GM19463 (cell line): ENCODE results near the gene SHC2.
"Not testable (repeated sequence)": the region's sequence is repeated elsewhere in the genome, so short reads cannot be mapped to it uniquely, and the experiment has no call there.

Source experiments
- ATAC-seq: cut with Tn5 transposase; IDR thresholded peaks from one replicate; pipeline ENCODE4 v1.9.1; 2021; ENCODE audit warnings: mild to moderate bottlenecking, moderate library complexity; ENCODE audit not compliant: unreplicated experiment

The SHC2 gene

GRCh38 chr19:470701-471100 lies 9.9 kb upstream of the SHC2 start:
- ATAC-seq = no peak

DNA sequence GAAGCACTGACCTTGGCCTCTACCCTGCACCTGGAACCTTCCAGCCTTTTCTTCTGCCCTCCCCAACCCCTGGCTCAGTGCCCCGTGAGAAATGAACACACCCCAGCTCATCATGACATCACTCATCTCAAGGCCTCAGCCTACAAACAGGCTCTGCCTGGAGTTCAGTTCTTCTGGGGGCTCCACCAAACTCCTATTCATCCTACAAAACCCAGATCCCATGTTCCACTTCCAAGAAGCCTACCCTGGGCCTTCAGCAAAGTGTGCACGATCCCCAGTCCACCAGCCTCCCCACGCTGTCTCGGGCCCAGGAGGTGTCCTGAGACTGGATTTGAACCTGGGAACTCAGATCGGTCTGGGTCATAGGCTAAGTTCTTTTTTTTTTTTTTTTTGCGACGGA lies 9.0 kb upstream of the SHC2 start:
- no peak for ATAC-seq

DNA sequence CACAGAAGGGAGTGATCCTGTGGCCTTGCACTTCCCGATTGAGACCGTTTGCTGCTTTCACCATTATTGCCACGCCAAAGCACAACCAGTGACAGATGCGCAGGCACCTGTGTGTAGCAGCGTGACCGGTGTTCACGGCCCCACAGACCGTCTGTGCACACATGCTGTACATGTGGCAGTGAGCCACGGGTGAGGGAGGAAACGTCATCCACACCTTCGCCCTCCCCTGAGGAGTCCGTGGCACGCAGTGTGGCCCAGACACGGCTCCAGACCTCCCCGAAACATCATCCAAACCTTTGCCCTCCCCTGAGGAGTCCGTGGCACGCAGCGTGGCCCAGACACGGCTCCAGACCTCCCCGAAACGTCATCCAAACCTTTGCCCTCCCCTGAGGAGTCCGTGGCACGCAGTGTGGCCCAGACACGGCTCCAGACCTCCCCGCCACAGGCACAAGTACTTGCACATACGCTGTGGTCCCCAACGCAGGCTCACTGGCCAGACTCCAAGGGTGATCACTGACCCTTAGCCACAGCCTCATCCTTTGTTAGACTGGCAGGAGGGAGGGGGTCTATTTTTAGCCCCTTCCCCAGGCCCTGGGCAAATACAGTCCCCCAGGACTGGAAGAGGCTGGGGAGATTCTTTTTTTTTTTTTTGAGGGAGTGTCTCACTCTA lies 7.9 kb upstream of the SHC2 start:
- ATAC-seq = no peak

DNA sequence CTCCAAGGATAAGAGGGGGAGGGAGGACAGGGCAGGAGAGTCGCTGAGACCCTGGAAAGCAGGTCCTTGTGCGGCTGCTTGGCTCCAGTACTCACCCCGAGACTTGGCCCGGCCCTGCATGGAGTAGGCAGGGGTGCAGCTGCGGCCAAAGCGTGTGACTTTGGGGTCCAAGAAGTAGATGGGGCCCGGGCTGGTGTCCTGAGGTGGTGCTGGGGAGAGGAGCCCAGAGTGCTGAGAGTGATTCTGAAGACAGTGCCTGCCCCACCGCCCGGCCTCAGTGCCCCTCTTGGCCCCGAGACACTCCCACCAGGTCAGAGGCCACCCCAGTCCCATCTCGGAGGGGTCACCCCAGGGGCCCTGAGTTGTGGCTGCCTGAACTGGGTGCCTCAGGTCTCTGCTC lies 6.7 kb upstream of the SHC2 start:
- no peak for ATAC-seq

DNA sequence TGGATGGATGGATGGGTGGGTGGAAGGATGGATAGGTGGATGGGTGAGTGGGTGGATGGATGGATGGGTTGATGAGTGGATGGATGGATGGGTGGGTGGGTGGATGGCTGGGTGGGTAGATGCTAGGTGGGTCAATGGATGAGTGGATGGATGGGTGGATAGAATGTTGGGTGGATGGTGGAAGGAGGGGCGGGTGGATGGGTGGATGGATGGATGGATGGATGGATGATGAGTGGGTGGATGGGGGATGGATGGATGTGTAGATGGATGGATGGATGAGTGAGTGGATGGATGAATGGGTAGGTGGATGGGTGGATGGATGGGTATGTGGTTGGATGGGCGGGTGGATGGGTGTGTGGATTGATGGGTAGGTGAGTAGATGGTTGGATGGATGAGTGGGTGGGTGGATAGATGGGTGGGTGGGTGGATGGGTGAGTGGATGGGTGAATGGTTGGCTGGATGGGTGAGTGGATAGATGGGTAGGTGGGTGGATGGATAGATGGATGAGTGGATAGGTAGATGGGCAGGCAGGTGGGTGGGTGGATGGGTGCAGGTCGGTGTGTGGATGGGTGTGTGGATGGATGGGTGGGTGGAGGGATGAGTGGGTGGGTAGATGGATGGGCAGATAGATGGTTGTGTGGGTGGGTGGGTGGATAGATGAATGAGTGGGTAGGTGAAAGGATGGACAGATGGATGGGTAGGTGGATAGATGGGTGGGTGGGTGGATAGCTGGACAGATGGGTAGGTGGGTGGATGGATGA lies 4.4 kb upstream of the SHC2 start:
- ATAC-seq = no peak

DNA sequence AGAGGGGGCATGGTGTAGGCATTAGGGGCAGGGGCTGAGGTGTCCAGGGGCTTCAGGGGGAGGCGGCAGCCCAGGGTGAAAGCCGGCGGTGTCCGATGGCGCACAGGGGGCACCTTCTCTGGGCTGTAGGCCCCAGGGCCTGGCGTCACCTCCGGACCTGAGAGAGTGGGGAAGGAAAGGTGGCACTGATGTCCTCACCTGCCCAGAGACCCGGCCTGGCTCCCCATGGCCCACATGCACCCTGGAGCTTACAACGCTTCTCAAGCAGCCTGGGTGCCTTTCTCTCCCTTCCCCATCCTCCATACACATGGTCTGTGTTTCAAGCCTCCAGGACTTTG lies 3.3 kb upstream of the SHC2 start:
- ATAC-seq = no peak

GRCh38 chr19:463483-464207 lies 2.8 kb upstream of the SHC2 start:
- ATAC-seq = no peak

GRCh38 chr19:461721-462551 lies 1.1 kb upstream of the SHC2 start:
- ATAC-seq = no peak

DNA sequence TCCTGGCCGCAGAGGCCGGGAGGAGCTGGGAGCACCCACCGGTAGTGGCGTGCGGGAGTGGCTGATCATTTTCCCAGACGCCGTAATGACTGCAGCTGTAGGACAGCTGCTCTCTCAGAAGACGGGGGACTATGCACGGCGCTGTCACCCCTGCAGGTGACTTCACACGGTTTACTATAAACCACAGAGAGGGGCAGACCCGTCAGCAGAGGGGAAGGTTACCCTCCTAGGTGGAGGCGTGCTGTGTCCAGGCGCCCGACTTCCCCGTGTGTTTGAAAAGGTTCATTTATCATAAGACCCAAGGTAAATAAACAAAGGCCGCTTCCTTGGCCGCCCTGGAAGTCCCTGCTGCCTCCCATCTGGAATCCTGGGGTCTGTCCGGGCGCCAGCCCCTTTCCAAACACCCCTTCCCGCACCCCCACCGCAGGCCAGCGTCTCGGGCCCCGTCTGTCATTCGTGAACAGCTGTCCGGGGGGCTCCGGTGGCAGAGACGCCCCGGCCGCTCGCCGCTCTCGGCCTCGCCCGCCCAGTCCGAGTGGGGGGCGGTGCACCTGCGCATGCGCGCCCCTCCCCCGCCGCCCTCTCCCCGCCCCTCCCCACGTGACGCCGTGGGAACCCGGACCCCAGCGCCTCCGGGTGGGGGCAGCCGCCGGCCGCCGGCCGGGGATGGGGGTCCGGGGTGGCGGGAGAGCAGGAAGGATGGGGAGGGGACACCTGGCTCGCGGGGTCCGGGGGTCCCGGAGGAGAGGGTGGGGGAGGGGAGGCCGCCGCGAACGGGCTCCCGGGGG lies 915 bp downstream of the SHC2 start:
- ATAC-seq = no peak

GRCh38 chr19:458091-459042 lies 2.5 kb downstream of the SHC2 start:
- no peak for ATAC-seq

DNA sequence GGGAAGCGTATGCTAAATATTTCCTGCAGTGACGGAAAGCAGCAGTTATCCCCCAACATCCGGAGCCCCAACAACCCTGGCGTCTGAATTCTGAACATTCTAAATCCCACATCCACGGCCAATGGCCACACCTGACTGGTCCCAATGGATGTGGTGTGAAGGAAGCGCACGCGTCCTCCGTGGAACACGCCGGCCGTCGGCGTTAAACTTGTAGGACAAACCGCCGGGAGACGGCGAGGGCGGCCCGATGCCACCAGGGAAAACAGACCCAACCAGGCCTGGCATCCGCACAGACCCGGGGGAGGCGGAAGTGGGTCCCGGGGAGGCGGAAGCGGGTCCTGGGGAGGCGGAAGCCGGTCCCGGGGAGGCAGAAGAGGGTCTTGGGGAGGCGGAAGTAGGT lies 3.2 kb downstream of the SHC2 start:
- ATAC-seq = no peak

- ATAC-seq = no peak
These were observed 4.2 kb downstream of the SHC2 start for GRCh38 chr19:456547-457110.

- ATAC-seq = no peak
These were observed 4.8 kb downstream of the SHC2 start for GRCh38 chr19:455851-456546.

DNA sequence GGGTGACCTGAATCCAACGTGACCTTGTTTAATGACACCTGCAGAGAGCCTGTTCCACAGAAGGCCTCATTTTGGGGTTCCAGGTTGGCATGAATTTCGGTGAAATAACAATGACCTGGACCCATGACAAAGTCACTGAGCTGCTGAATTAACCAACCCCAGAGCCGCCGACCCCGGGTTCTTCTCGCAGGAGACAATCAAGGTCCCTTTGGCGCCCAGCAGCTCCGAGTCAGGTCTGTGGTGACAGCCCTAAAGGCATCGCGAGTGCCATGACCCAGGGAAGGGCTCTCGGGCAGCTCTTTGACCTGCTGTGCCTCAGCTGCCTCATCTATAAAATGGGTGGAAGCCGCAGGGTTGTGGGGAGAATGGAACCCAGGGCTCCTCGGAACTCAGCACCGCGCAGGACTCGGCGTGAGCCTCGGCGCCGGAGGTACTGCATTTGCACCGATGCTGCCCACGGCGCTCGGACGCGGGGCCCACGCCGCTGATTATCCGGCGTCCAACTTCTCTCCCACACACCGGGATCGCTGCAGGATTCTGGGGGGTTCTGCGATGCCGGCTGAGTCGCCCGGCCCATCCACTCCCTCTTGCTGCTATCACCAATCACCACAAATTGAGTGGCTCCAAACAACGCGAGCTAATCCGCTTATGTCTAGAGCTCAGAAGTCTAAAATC lies 5.7 kb downstream of the SHC2 start:
- ATAC-seq = no peak

DNA sequence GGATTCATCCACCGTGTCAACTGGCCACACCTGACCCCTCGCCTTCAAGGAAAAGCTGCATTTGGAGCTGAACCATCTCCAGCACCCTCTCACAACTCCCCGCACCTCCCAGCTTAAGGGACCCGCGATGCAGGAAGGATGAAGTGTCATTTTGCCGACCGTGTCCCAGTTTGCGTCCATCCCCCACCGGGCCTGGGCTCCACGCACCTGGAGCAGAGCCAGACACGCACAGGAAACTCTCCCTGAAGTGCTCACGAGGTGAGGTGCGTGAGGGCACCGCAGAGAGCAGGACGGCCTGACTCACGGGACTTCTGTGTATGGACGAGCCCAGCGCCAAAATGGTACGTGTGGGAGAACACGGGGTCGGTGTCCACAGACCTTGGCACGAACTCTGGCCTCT lies 7.2 kb downstream of the SHC2 start:
- ATAC-seq = no peak

- no peak for ATAC-seq
These were observed 8.0 kb downstream of the SHC2 start for GRCh38 chr19:452829-453228.

- ATAC-seq = not testable (repeated sequence)
These were observed 9.8 kb downstream of the SHC2 start for GRCh38 chr19:450912-451481.

GRCh38 chr19:449916-450315 lies 10.9 kb downstream of the SHC2 start:
- ATAC-seq = no peak
